ENCODE results near the gene KBTBD8.

KBTBD8 gene

DNA sequence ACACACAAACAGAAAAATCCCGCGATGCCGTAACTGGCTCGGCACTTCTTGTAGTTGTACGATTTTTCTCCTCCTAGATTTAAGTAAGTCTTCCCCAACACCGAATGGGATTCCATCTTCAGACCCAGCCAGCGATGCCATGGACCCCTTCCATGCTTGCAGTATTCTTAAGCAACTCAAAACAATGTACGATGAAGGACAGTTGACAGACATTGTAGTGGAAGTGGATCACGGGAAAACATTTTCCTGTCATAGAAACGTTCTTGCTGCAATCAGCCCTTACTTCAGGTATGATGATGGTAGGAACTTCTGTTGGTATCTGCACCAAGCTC is 763 bp downstream of the KBTBD8 start:
- peak in 1 of 5 experiments; percentile 2 for DNase-seq

DNA sequence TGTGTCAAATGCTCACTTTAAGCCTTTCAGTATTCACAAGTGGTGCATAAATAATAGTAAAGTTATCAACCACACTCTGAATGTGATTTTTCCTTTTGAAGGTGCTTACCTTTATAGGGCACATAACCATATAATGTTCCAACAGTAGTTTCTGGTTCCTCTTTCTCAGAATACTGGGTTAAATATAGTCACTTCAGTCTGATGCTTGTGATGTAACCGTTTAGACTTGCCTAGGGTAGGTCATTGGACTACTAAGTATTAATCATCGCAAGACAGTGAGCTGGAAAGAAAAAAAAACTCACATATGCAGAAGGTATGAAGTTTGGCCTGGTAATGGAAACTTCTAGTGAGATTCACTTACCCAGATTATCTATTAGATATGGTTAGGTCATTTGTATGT is 1.9 kb downstream of the KBTBD8 start:
- DNase-seq, result peak in 1 of 5 experiments; percentile 15

DNA sequence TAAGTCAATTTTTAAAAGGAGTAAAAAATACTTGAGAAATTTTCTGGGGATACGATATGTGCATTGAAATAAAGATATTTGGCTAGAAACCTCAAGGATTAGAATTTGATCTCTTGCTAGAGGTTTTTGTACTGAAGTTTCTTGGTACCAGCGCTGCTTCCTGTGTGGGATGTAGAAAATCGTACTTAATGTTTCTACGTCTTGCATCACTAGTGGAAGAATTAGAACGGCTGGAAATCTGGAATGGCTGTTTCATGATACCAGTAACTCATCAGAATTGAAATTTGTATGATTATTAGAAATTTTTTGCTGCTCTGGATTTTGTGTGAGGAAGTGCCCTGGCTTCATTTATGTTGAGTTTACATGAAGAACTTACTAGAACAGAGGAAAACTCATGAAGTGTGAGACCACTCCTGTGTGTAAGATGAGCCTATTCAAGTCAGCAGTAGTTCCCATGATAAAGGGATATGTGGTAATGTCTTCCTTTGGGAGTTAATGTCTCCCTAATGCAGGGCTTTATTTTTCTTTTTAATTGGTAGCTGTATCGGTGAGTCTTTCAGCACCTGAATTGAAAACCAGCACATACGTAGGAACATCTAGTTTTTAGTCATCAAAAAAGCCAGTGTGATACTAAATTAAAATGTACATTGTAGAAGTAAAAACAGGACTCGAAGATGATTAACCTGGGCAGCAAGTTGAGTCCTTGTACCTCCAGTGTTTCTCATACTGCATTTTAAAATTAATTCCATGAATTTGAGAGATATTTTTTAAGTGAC is 3.2 kb downstream of the KBTBD8 start:
- DNase-seq, result peak in 1 of 5 experiments; percentile 67

DNA sequence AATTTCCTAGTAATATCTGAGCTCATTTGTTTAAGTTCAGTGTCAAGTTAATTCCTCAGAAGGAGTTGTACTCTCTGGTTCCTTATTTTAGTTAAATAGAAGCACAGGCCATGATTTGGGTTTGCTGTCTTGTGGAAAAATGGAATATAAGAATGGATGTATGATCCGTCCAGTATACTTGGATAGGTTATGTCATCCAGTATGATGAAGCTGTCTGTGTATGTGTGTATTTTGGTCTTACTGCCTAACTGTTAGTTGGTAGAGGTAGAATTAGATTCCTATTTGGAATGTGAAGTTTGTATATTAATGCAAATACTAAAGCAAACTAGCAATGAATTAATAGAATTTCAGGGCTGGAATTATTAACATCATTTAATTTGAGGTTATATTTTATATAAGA is 7.9 kb downstream of the KBTBD8 start:
- DNase-seq, result no peak

DNA sequence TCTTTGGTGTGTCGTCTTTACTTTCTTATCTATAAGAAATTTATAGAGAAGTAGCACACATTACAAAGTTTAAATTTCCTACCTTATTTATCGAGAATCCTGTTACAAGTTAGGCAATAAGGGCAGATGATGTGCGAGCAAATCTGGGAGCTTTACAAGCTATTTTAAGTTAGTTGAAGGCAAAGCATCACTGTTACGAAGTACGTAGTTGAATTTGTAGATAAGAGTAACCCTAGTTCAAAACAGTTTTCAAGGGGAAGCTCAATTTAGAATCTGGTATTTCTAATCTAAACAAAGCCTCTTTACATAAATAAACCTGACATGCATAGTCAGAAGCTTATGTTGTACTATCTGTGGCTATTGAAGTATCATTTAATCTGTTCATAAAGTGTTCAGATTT is 8.4 kb downstream of the KBTBD8 start:
- no peak for DNase-seq

DNA sequence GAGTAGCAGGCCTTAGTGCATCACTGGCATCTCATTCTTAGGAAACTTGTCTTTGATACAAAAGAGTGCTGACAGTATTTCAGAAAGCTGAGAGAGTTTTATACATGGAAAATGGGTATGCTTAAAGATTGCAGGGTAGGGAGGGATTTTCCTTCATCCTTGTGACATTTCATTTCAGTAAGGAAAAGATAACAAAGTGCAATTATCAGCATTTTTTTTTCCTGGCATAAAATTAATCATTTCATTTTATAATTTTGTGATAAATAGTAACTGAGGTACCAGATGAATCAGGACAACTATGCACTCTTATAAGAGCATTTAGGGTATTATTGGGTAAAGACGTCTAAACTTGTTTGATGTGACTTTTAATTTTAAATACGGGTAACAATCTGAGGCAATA is 10.3 kb downstream of the KBTBD8 start:
- no peak for DNase-seq

DNA sequence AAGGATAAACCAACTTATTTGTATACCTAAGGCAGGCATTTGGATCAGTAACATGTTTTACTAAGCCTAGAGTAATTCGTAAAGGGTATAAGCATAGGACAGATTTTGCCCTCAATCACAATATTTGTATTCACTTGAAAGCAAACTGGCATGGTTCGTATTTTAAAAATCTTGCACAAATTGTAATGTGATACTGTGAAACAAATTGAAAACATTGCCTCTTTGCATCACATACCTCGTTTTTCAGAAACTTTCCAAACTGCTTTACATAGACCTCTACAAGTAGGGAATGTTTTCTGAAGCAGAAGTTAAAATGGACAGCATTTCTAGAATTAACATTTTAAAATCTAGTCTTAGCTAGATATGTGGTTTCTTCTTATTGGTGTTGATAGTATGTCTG is 11.6 kb downstream of the KBTBD8 start:
- DNase-seq, result no peak

DNA sequence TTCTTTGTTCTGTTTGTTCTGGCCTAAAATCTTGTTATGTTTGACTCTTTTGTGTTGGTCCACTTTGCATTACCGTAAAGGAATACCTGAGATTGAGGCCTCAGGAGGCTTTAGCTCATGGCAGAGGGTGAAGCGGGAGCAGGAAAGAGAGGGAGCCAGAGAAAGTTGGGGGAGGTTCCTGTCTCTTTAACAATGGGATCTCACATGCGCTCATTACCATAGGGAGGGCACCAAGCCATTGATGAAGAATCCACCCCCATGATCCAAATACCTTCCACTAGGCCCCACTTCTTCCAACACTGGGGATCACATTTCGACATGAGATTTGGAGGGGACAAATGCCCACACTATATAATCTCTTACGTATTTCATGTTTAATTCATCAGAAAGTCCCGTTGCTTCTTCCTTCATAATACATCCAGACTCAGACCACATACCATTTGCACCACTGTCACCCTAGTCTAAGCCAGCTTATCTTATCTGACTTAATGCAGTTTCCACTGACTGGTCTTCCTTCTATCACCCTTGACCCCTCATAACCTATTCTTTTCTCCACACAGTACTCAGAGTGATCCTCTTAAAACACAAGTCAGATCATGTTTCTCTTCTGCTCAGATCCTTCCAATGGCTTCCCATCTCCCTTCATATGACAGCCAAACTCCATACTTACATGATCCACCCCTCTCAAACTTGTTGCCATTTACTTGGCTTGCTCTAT is 13.5 kb downstream of the KBTBD8 start:
- DNase-seq, result no peak

DNA sequence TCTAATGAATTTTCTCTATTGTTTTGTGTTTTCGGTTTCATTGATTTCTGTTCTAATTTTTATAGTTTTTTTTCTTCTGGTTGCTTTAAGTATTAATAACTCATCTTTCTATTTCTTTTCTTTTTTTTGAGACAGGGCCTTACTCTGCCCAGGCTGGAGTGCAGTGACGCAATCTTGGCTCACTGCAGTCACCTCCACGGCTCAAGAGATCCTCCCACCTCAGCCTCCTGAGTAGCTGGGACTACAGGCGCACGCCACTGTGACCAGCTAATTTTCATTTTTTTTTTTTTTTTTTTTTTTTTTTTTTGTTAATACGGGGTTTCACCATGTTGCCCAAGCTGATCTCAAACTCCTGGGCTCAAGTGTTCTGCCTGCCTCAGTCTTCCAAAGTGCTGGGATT is 14.5 kb downstream of the KBTBD8 start:
- no peak for DNase-seq

DNA sequence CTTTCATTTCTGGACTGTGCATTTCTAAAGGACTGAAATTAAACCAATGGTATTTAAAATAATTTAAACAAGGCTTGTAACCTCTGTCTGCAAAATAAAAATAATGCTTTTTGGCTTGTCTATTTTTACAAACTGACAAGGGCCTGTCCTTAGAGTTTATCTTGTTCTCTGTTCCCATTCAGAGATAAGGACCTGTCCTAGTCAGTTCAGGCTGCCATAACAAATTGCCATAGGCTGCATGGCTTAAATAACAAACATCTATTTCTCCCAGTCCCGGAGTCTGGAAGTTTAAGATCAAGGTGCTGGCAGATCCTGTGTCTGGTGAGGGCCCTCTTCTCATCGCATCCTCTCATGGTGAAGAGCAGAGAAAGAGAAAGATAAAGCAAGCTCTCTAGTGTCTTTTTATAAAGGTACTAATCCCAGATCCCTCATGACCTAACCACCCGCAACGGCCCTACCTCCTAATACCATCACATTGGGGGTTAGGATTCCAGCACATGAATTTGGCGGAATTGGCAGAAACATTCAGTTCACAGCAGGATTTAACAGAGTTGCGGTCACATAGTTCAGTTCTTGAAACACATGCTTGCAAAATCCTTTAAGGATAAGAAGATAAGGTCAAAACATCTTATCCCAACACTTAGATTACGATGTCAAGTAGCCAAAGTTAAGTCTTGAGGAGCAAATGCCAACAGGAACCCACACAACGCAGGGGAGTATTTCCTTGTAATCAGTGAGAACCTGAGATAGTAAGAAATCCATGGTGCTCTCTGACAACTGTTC is 17.8 kb downstream of the KBTBD8 start:
- no peak for DNase-seq

DNA sequence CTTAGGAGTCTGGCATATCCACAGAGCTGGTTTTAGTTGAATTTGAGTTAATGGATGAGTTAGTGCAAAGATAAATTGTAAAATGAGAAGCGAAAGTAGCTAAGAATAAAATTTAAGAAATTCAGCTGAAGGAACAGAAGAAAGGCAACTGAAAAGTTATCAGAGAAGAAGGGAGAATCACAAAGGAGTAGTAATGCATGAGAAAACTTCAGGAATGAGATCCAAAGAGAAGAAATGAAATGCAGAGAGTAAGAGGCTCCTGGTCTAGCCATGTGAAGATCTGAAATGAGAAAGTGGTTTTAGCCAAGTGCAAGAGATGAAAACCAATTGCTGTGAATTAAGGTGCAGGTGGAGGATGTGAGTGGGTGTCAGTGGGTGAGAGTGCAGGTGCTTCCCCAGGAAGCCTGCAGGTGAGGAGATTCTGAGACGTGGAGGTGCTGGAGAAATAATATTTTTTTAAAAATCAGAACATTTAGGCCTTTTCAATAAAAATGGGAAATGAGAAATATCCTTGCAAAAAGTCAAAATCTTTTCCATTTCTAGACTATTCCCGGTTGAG is 18.5 kb downstream of the KBTBD8 start:
- DNase-seq, result no peak

DNA sequence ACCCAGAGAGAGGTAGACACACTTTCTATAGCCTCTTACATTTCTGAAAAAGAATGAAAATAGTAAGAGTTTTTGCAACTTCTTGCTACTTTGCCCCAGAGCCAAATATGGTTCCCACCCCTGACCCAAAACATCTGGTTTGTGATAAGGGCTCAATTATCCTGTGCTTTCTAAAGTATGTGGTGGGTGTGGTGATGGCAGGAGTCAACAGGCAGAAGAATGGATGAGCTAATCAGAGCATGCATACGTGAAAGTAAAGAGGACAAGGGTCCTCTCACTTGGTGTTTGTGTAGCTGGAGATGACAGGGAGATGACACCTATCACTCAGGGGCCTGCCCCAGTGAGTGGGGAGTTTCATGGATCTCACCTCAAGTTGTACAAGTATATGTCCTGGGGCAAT is 19.1 kb downstream of the KBTBD8 start:
- DNase-seq, result no peak

DNA sequence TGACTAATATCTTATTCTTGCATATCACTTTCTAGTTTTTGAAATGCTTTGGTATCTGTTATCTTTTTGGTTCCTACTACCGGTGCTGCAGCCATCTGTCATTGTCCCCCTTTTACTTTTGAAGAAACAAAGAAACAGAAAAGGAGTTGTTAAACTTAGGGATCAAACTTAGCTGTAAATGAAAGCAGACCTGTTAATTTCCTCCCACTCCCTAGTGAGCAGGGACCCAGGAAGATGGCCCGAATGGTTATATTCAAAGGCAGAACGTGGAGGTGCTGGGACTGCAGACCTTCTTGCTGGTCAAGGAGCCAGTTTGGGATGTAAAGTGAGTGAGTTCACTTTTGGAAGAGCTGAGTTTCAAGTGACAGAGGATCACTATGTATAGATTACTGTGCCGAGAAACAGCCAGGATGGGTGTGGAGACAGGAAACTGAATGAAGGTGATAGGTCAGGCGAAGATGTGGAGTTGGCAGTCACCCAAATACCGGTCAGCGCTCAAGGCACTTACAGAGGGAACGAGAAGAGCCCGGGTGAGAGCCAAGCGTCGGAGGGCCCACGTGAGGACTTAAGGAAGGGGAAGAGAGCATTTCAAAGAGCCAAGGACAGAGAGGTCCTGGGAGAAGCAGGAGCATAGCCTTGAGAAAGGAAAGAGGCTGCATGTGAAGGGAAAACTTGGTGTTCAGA is 20.1 kb downstream of the KBTBD8 start:
- peak in 1 of 5 experiments; percentile 45 for DNase-seq

DNA sequence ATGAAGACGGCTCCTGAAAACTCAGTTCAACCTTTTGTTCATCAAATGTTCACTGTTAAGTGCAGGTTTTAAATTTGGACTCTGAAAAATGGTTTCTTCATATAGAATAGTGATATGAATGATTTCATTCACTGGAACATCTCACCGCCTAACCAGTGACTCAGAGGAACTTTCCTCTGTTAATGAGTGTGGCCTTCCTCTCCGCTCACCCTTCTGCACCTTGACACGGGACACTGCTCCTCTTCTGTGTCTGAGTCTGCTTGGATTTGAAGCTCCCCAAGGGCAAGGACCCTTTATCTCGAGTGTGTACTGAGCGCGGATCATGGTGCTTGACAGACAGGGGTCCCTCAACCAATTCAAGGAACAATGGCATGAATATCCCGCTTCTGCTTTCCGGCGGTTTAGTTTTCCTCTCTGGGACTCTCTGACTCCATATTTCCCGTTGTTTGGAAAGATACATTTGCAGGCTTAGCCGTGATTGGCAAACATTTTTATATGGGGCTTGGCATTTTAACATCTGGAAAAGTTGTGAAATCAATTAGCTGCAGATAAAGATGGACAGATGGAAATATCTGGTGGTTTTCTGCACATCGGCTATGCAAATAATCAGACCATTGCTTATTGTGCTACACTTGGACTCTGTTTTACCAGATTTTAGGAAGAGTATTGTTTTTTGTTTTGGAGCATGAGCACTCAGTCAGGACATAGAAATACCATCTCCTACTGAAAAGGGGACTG is 20.9 kb downstream of the KBTBD8 start:
- no peak for DNase-seq

DNA sequence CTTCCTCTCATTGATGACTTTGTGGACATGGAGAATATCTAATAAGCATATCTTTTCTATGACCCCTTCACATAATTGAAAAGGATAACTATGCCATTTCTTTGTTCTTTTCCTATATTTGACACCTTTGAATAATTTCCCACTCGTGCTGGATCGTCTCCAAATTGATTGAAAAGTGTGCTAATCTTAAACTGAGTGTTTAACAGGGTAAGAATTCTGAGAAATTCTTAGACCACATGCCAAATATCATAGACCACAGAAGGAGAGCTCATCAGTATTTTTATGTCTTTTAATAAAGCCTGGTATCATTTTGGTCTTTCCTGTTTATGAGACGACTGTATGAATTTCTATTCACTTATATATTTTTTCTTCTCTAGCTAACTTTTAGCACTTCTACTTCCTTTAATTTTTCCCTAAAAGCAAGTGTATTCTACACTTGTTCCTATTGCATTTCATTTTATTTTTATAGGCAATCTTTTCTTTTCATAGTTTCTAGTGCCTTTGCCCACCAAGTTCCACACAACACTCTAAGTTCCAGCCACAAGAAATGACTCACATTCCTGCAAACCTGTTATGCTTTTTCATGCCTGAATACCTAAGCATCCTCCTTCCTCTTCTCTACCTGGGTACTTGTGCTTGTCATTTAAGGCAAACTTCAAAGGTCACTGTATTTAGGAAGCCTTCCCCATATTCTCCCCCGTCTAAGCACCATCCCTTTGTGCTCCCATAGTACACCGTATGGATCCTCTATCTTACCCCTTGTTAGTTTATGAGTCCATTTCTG is 30.1 kb downstream of the KBTBD8 start:
- DNase-seq, result no peak

DNA sequence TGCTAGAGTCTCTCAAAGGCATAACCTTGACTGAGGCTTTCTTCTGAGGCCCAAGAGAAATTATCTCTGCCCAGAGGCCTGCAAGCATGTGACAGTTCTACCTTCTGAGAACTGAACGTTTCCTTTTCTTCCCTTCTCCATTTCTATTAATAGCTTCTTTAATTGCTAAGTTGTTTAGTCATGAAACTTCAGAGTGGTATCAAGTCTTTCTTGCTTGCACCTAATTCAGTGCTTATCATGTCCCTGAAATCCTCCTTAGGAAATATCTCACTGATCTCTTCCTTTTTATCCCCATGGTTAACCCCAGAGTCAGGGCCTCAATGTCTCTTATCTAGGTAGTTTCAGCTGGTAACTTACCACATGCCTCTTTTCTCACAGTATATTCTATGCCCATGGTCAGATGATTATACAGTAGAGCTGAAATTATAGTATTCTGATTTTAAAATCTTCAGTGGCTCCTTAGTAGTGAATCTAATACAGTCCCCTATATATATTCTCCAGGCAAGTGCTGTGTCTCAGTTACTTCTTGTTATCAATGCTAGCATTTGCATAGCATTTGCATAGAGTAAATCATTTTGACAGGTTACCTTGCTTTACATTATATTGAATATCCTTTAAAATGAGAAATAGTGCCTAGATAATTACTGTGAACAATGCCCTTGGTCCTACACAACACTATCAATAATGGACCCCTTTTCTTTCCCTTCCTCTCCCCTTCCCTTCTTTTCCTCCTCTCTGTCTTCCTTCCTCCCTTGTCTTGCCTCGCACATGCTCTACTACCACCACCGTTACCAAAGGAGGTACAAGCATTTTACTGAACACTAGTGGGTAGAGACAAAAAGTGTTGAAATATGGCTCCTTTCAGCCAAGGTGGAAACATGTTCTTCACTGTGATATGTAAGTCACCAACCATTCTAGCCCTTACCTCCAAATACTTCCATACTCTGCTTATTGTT is 33.0 kb downstream of the KBTBD8 start:
- DNase-seq, result no peak

DNA sequence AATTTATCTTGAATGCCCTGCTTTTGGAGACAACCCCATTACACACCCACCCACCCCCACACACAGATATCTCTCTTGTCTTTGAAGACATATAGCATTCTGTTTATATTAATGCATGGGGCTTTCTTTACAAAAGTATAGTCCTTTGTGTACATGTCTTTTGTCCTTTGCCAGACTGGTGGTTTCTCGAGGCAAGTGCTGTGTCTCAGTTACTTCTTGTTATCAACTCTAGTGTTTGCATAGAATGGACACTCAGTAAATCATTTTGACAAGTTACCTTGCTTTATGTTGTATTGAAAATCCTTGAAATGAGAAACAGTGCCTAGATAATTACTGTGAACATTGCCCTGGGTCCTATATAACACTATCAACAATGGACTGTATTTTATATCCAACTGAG is 33.9 kb downstream of the KBTBD8 start:
- no peak for DNase-seq

DNA sequence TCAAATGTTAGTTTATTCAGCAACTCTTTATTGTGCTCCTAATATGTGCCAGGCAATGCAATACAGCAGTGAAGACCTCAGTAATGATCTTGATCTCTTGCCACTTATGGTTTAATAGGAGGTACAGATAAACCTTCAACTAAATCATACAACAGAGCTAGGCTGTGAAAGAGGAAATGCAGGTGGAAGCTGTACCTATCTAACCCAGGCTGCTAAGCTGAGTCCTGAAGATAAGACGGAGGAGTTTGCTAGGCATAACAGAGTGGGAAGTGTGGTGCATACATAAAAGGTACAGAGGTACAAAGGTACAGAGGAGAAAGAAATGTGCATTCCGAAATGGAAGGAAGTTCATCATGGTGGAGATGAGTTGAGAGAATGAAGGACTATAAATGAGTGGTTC is 35.0 kb downstream of the KBTBD8 start:
- DNase-seq, result no peak

DNA sequence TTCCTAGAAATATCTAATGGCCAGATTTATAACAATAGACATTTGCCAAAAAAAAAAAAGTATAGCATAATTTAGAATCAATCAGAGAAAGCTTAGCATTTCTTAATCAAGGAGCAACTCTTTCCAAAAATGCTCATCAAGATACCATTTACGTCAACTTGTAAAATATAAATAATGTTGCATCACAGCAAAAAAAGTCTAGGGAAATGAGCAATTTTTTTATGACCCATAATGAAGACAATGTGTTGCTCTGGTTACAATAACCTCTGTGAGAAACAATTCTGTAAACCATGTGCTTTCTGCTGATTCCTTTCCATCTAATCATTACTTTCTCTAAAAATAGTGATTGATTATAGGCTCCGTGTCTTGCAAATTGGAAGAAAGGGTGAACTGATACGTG is 36.3 kb downstream of the KBTBD8 start:
- no peak for DNase-seq

DNA sequence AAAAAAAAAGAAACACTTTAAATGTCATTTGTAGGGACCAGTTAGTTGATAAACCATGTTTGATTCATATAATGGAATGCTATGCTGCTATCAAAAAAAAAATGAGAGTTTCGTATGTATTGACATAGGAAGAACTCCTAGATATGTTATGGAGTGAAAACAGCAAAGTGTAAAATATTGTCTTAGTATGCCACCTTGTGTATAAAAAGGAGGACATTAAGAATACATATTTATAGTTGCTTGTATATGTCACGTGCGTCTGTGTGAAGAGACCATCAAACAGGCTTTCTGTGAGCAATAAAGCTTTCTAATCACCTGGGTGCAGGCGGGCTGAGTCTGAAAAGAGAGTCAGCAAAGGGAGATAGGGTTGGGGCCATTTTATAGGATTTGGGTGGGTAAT is 39.5 kb downstream of the KBTBD8 start:
- peak in 1 of 5 experiments; percentile 9 for DNase-seq

All from T-helper 2 cell (primary cell).